Measurements from ENCODE around the gene TEX28. TPM values are rescaled to one million over a fixed set of nuclear protein-coding genes. Genes with fewer than 3 reads are reported as not detected.
"Not testable (repeated sequence)": the region's sequence is repeated elsewhere in the genome, so short reads cannot be mapped to it uniquely, and the experiment has no call there.

TEX28 gene, protein sequence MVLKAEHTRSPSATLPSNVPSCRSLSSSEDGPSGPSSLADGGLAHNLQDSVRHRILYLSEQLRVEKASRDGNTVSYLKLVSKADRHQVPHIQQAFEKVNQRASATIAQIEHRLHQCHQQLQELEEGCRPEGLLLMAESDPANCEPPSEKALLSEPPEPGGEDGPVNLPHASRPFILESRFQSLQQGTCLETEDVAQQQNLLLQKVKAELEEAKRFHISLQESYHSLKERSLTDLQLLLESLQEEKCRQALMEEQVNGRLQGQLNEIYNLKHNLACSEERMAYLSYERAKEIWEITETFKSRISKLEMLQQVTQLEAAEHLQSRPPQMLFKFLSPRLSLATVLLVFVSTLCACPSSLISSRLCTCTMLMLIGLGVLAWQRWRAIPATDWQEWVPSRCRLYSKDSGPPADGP
- total RNA-seq = not detected

DNA sequence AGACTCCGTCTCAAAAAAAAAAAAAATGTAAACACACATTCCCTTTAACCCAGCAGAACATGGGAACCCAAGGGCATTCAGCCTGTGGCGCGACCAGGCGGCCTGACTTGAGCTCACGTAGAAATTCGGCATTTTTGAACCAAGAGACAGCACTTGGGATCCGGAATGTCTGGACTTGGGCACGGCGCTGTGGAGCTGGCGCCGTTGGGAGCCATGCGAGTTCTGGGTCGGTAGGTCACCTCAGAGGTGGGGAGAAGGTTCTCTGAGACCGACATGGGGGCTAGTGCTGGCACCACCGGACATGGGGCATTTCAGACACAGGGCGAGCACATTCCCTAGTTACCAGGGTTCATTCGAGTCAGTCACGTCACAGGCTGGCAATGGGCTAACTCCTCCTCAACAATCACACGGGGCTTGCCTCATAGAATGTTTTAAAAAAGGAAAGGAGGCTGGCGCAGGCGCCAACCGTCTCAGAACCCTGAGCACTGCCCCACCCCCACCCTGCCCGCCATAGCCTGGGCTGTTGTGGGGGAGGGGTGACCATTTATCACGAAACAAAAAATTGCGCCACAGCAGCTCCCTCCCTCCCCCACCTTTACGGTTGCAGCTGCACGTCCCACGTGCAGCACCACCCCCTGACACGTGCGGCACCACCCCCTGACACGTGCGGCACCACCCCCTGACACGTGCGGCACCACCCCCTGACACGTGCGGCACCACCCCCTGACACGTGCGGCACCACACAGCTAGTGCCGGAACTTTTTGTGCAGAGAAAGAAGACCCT lies at the start of gene TEX28:
Gene TEX28, minus strand, starts transcription at position 334 of the 784 bp plus-strand sequence. CDS start 3,007 bp downstream, outside the sequence.
- ChIA-PET POLR2A (no interaction called here), CTCF (no interaction called here)
- Mint-ChIP-seq H3K4me1 (no peaks in the 10 kb centered on the region), H3K4me3 (no peak within 1 kb of the TSS), H3K36me3 (ENCODE audit: low read depth) (no peaks in the 10 kb centered on the region), H3K27ac (no peak within 1 kb of the TSS), H3K9me3 (ENCODE audit: low read depth) (no peaks in the 10 kb centered on the region), H3K27me3 (no peaks in the 10 kb centered on the region)
- DNase-seq = no peak
- intact Hi-C loops (cut with DNase I, micrococcal nuclease) = no loop called here
- ATAC-seq = no peak

DNA sequence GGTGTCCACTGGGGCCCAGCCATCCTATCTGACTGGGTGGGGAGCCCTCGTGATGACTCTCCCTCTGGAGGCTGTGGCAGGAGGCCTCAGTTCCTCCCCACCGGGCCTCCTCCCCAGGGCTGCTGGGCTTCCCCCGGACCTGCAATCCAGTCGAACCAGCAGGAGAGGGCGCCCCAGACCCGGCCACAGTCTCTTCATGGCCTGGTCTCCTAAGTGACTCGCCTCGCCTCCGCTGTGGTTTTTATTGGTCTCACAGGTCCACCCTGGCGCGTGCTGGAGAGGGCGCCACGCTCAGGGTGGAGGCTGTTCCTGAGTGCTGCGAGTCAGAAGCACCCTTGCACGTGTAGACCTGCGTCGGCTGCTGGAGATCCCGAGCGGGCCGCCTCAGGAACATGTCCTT lies 48.7 kb upstream of the TEX28 start:
- H3K4me3 Mint-ChIP-seq; POLR2A ChIA-PET; H3K4me1 Mint-ChIP-seq; H3K27ac Mint-ChIP-seq; CTCF ChIA-PET; H3K36me3 Mint-ChIP-seq (ENCODE audit: low read depth); H3K27me3 Mint-ChIP-seq; intact Hi-C loops (cut with DNase I, micrococcal nuclease); H3K9me3 Mint-ChIP-seq (ENCODE audit: low read depth); DNase-seq: not testable (repeated sequence)
- peak; percentile 47 for ATAC-seq

DNA sequence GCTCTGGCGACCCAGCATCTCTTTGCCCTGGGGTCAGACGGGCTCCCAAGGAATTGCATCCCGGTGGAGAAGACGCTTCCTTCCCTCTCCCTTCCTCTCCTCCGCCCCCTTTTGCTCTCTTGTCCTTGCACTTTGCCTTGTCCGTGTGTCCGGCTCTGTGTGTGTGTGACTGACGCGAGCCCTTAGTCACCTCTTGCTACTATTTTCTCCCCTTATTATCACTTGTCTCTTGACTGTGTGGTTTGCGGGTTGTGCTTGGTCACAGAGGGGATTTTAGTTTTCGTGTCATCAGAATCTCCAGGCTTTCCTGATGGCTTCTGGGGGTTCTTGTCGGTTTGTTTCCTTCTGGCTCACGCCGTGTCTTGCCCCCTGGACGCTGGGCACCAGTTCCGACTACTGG lies 48.1 kb upstream of the TEX28 start:
- POLR2A ChIA-PET; CTCF ChIA-PET; H3K4me3 Mint-ChIP-seq; intact Hi-C loops (cut with DNase I, micrococcal nuclease); H3K4me1 Mint-ChIP-seq; H3K36me3 Mint-ChIP-seq (ENCODE audit: low read depth); H3K9me3 Mint-ChIP-seq (ENCODE audit: low read depth); H3K27me3 Mint-ChIP-seq; H3K27ac Mint-ChIP-seq; DNase-seq: not testable (repeated sequence)
- ATAC-seq = peak; percentile 15

DNA sequence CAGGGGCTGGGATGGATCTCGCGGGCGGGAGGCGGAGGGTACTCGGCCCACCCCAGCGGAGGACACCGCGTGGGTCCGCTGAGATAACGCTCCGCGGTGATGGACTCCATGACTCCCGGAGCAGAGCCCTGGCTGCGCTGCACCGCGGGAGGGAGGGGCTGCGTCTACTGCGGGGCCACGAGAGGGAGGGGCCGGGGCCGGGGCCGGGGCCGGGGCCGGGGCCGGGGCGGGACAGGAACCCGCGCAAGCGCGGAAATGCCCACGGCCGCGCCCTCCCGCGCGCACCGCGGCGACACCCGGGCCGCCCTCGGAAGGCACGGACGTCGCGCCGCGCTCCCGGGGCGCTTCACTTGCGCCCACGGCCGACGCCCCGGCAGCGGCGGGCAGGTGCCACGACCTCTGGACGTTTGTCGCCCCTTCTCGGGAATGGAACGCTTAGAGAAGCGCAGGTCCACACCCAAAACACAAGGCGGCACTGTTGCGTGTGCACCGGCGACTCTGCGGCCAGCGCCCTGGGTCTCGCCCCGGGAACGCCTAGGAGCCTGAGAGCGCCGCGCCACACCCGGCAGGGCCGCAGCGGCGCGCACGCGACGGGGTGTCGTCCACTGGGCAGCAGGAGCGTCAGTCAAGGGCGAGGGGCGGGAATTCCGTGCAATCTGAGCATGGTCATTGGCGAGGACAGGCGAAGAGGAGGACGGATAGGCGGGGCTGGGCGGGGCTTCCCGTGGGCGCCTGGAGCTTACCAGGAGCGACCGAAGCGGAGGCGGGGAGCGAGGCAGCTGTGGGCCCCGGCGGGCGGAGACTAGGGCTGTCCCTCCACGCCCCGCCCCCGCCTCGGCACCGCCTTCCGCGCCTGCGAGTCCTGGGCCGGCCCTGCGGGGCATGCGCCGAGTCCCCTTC lies 46.7 kb upstream of the TEX28 start:
- H3K27me3 Mint-ChIP-seq; H3K4me3 Mint-ChIP-seq; H3K9me3 Mint-ChIP-seq (ENCODE audit: low read depth); POLR2A ChIA-PET; H3K27ac Mint-ChIP-seq; DNase-seq; CTCF ChIA-PET; H3K4me1 Mint-ChIP-seq; H3K36me3 Mint-ChIP-seq (ENCODE audit: low read depth); intact Hi-C loops (cut with DNase I, micrococcal nuclease): not testable (repeated sequence)
- ATAC-seq = peak; percentile 73

DNA sequence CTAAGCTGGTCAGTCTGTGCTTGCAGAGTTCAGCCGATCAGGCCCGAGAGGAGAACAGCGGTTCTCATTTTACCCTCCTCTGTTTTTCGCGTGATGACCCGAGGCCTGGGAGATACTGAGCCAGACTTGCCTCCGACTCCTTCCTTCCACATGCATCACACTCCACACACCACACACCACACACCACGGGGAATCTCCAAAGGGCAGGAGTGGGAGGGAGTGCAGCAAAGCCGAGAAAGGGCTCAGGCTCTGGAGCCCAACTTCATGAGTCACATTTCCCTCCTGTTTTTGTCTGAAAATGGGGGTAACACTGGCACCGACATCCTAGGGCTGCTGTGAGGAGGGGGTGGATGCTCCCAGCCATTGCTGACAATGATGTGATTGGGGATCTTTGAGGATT lies 39.6 kb upstream of the TEX28 start:
- Mint-ChIP-seq H3K9me3 (ENCODE audit: low read depth) (no peaks in the 10 kb centered on the region), H3K36me3 (ENCODE audit: low read depth) (no peaks in the 10 kb centered on the region), H3K27ac (peak overlapping the region; percentile 73), H3K4me3 (no peak overlapping the region), H3K4me1 (peaks cover 22% of the 10 kb centered on the region), H3K27me3 (no peaks in the 10 kb centered on the region)
- peak; percentile 63 for DNase-seq
- intact Hi-C loops (cut with DNase I, micrococcal nuclease) = no loop called here
- CTCF ChIA-PET = no interaction called here
- POLR2A ChIA-PET = no interaction called here
- peak; percentile 78 for ATAC-seq

DNA sequence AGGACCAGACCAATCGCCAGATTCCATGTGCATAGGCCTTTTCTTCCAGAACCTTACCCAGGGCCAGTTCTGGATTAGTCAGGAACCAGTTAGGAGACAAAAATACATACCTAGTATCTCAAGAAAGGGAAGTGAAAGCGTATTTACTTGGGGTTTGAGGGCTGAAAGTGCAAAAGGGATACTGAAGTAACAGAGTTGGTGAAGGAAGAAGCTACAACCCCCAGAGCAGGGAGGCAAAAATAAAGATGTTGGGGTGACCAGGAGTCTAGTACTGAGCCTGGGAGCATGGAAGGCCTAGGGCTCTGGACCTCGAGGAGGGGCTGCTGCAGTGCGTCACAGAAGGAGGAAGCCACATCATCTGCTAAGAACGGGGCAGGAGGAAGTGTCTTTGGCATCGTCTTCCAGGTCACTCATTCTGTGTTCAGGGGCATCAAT lies 38.9 kb upstream of the TEX28 start:
- H3K9me3 Mint-ChIP-seq (ENCODE audit: low read depth) = no peaks in the 10 kb centered on the region
- CTCF ChIA-PET = no interaction called here
- H3K4me3 Mint-ChIP-seq = no peak overlapping the region
- intact Hi-C loops (cut with DNase I, micrococcal nuclease) = no loop called here
- DNase-seq (no peak), ATAC-seq (peak; percentile 47)
- H3K4me1 Mint-ChIP-seq = peaks cover 25% of the 10 kb centered on the region
- H3K27me3 Mint-ChIP-seq = no peaks in the 10 kb centered on the region
- H3K36me3 Mint-ChIP-seq (ENCODE audit: low read depth) = no peaks in the 10 kb centered on the region
- POLR2A ChIA-PET = no interaction called here
- H3K27ac Mint-ChIP-seq = peak overlapping the region; percentile 73

DNA sequence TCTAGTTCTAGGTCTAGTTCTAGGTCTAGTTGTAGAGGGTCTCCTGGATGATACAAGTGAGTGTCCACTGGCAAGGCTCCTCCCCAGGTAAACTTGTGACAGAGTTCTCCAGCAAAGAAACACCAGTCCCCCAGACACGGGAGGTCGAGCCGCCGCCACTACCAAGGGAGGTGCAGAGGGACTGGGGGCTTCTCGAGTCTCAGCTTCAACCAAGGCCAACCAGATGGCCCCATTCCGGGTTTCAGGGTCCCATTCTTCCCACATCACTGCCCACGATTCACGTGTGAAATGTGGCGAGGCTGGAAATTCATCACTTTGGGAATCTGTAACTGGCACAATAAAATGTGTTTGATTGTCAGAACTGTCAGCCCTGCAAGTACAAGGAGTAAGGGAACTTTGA lies 38.2 kb upstream of the TEX28 start:
- H3K4me3 Mint-ChIP-seq = no peak overlapping the region
- POLR2A ChIA-PET = no interaction called here
- H3K9me3 Mint-ChIP-seq (ENCODE audit: low read depth) = no peaks in the 10 kb centered on the region
- DNase-seq (no peak), ATAC-seq (no peak)
- CTCF ChIA-PET = no interaction called here
- H3K27me3 Mint-ChIP-seq = no peaks in the 10 kb centered on the region
- peaks cover 30% of the 10 kb centered on the region for H3K4me1 Mint-ChIP-seq
- H3K27ac Mint-ChIP-seq = no peak overlapping the region
- intact Hi-C loops (cut with DNase I, micrococcal nuclease) = no loop called here
- no peaks in the 10 kb centered on the region for H3K36me3 Mint-ChIP-seq (ENCODE audit: low read depth)

DNA sequence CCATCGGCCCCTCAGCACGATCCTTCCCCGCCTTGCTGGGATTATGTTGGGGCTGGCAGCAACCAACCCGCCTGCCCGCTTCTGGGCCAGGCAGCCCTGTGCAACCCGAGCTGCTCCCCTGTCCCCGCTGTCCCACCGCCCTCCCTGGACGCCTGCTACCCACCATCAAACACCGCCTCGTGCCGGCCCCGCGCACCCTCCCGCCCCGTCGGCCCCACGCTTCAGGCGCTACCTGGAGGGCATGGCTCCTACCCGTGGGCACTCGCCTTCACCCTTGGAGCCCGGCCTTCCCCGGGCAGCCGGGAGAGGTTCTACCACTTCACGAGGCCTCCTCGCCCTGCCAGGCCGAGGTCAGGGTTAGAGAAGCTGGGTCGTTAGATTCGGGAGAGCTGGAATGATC lies 37.6 kb upstream of the TEX28 start:
- Mint-ChIP-seq H3K27ac (no peak overlapping the region), H3K9me3 (ENCODE audit: low read depth) (no peaks in the 10 kb centered on the region), H3K27me3 (no peaks in the 10 kb centered on the region), H3K4me1 (peaks cover 36% of the 10 kb centered on the region), H3K4me3 (no peak overlapping the region), H3K36me3 (ENCODE audit: low read depth) (no peaks in the 10 kb centered on the region)
- DNase-seq (no peak), ATAC-seq (no peak)
- intact Hi-C loops (cut with DNase I, micrococcal nuclease) = no loop called here
- ChIA-PET POLR2A (no interaction called here), CTCF (no interaction called here)

DNA sequence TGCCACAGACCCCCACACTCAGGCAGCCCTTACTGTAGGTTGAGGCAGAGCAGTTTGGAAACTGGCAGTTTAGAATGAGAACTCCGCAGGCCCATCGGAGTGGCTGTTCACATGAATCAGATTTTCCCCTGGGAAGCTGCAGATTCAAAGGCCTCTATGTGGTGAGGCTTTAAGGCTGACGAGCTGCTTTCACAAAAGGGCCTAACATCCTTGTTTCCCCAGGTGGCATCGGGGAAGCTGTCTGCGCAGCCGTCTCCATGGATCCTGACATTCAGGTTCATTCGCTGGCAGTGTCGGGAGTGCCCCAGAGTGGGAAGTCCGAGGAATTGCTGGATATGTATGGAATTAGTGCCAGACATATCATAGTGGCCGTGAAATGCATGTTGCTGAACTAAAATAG lies 34.4 kb upstream of the TEX28 start:
- CTCF ChIA-PET = interaction anchor here (0.7 to 1.3 kb wide), 3 partner anchors 44 to 387 kb away, joined by 3 to 4 read pairs (median 3); no protein-coding TSS in a partner anchor

DNA sequence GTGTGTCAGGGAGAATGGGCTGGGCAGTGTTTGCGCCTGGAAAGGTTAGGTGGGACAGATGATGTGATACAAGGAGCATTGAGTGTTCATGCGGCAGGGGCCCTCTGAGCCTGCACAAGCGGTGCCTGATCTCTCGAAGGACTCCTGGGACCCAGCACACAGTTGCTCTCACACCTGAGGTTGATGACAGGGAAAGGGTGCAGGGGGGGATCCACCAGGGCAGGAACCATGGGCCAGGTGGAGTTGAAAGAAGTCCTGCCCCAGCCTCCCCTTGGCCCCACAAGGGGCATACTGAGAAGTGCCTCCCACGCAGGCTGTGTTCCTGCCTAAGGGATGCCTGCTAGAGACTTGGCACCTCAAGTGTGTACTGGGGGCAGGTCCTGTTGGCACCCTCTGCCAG lies 33.7 kb upstream of the TEX28 start:
- no peaks in the 10 kb centered on the region for H3K27me3 Mint-ChIP-seq
- ChIA-PET CTCF (interaction anchor here (0.6 to 0.7 kb wide), 2 partner anchors 355 to 370 kb away, joined by 3 read pairs; no protein-coding TSS in a partner anchor), POLR2A (no interaction called here)
- H3K4me3 Mint-ChIP-seq = no peak overlapping the region
- ATAC-seq (no peak), DNase-seq (peak; percentile 15)
- intact Hi-C loops (cut with DNase I, micrococcal nuclease) = loop anchor here in 1 of 2 experiments (5.0 kb wide), 1 partner anchor 44 kb away; the partner anchor contains the start of gene FLNA
- no peaks in the 10 kb centered on the region for H3K9me3 Mint-ChIP-seq (ENCODE audit: low read depth)
- no peak overlapping the region for H3K27ac Mint-ChIP-seq
- H3K36me3 Mint-ChIP-seq (ENCODE audit: low read depth) = no peaks in the 10 kb centered on the region
- peaks cover 42% of the 10 kb centered on the region for H3K4me1 Mint-ChIP-seq

More for the DNA sequence above, 34.4 kb upstream of the TEX28 start:
- Mint-ChIP-seq H3K27ac (no peak overlapping the region), H3K9me3 (ENCODE audit: low read depth) (no peaks in the 10 kb centered on the region), H3K4me3 (no peak overlapping the region), H3K36me3 (ENCODE audit: low read depth) (no peaks in the 10 kb centered on the region), H3K27me3 (no peaks in the 10 kb centered on the region), H3K4me1 (peaks cover 49% of the 10 kb centered on the region)
- no peak for DNase-seq
- ATAC-seq = no peak
- POLR2A ChIA-PET = no interaction called here
- intact Hi-C loops (cut with DNase I, micrococcal nuclease) = loop anchor here in 1 of 2 experiments (5.0 kb wide), 1 partner anchor 43 kb away; the partner anchor contains the start of gene FLNA

Data from activated CD4-positive, alpha-beta T cell treated with anti-CD3 and anti-CD28 coated beads for 36 hours (primary cell).